Panc1 (cell line): Measurements from ENCODE around the gene MGAT5B.

Experiments
- POLR2AphosphoS5 ChIP-seq: IDR thresholded peaks from 2 replicates; pipeline ENCODE4 v1.6.1; 2012; ENCODE audit warnings: mild to moderate bottlenecking, low read depth, low read length, moderate library complexity
- SIN3A ChIP-seq: IDR thresholded peaks from 2 replicates; pipeline ENCODE4 v1.6.1; 2012; ENCODE audit warnings: low read depth, mild to moderate bottlenecking, low read length, moderate library complexity, borderline replicate concordance; ENCODE audit not compliant: insufficient read depth
- TCF7L2 ChIP-seq: IDR thresholded peaks from 2 replicates; pipeline ENCODE4 v1.6.1; 2011; ENCODE audit warnings: mild to moderate bottlenecking, low read depth, low read length, inconsistent platforms
- TF ChIP-seq, protein P1 (sequence below): fragments of 450-650 bp; IDR thresholded peaks from 2 replicates; pipeline ENCODE4 v1.5.1; 2017; ENCODE audit warnings: mild to moderate bottlenecking
- TF ChIP-seq, protein P2 (sequence below), 2 experiments: IDR thresholded peaks; 2 replicates each; pipeline ENCODE4 v1.6.1; 2011 to 2012; ENCODE audit warnings: low read depth in 2 of 2, control low read depth in 1 of 2, low read length in 1 of 2, mild to moderate bottlenecking in 1 of 2, moderate library complexity in 1 of 2; ENCODE audit not compliant: insufficient read depth in 1 of 2

DNA sequence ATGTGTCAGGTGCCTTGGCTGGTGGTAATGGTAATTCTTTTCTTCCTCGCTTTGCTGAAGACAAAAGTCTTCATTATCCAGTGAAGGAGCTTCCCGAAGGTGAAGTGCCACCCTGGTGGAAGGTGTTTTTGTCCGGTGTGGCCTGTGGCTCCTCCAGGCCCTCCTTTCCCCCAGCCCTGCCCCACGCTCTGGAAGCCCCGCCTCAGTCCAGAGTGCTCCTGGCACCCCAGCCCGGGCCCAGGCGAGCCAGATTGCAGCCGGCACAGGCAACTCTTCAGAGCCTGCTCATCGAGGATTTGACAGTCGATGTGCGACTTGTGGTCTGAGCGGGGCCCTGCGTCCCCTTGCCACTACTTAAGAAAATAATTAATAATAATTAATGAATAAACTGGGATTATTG, 93.7 kb downstream of the MGAT5B start:
- TF ChIP-seq, protein P1, sequence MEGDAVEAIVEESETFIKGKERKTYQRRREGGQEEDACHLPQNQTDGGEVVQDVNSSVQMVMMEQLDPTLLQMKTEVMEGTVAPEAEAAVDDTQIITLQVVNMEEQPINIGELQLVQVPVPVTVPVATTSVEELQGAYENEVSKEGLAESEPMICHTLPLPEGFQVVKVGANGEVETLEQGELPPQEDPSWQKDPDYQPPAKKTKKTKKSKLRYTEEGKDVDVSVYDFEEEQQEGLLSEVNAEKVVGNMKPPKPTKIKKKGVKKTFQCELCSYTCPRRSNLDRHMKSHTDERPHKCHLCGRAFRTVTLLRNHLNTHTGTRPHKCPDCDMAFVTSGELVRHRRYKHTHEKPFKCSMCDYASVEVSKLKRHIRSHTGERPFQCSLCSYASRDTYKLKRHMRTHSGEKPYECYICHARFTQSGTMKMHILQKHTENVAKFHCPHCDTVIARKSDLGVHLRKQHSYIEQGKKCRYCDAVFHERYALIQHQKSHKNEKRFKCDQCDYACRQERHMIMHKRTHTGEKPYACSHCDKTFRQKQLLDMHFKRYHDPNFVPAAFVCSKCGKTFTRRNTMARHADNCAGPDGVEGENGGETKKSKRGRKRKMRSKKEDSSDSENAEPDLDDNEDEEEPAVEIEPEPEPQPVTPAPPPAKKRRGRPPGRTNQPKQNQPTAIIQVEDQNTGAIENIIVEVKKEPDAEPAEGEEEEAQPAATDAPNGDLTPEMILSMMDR: no peak
- TF ChIP-seq, protein P2, sequence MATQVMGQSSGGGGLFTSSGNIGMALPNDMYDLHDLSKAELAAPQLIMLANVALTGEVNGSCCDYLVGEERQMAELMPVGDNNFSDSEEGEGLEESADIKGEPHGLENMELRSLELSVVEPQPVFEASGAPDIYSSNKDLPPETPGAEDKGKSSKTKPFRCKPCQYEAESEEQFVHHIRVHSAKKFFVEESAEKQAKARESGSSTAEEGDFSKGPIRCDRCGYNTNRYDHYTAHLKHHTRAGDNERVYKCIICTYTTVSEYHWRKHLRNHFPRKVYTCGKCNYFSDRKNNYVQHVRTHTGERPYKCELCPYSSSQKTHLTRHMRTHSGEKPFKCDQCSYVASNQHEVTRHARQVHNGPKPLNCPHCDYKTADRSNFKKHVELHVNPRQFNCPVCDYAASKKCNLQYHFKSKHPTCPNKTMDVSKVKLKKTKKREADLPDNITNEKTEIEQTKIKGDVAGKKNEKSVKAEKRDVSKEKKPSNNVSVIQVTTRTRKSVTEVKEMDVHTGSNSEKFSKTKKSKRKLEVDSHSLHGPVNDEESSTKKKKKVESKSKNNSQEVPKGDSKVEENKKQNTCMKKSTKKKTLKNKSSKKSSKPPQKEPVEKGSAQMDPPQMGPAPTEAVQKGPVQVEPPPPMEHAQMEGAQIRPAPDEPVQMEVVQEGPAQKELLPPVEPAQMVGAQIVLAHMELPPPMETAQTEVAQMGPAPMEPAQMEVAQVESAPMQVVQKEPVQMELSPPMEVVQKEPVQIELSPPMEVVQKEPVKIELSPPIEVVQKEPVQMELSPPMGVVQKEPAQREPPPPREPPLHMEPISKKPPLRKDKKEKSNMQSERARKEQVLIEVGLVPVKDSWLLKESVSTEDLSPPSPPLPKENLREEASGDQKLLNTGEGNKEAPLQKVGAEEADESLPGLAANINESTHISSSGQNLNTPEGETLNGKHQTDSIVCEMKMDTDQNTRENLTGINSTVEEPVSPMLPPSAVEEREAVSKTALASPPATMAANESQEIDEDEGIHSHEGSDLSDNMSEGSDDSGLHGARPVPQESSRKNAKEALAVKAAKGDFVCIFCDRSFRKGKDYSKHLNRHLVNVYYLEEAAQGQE (IDR thresholded peaks at IDR 0.05; ENCODE audit: insufficient read depth in 1 of 2, low read depth in 2 of 2, low read length in 1 of 2): no peak
- no peak for TF ChIP-seq POLR2AphosphoS5
- TF ChIP-seq SIN3A: no peak
- TF ChIP-seq TCF7L2: no peak
